HepG2 (cell line): ENCODE data around the gene SWSAP1. TPM values are rescaled to one million over a fixed set of nuclear protein-coding genes. Genes with fewer than 3 reads are reported as not detected.
A peak's percentile ranks its signal among the peaks of the same experiment; 100 is the strongest.

ENCODE experiments used
- ATF6 ChIP-seq: sonication (generic); formaldehyde crosslinking; conservative IDR thresholded peaks from 2 replicates; pipeline ENCODE4 v1.4.0; 2020; ENCODE audit warnings: missing genetic modification reagents
- HDAC6 ChIP-seq: fragments of 200-600 bp; sonication (generic); IDR thresholded peaks from 2 replicates; pipeline ENCODE4 v1.7.0; 2017; ENCODE audit warnings: mild to moderate bottlenecking, antibody characterized with exemption, low read length, low read depth
- HNRNPLL ChIP-seq: fragments of 200-400 bp; formaldehyde crosslinking; IDR thresholded peaks from 2 replicates; pipeline ENCODE4 v1.6.1; 2017; ENCODE audit warnings: mild to moderate bottlenecking, low read depth, low read length; ENCODE audit not compliant: poor library complexity, severe bottlenecking
- KMT2B ChIP-seq: IDR thresholded peaks from 2 replicates; pipeline ENCODE4 v1.6.1; 2016; ENCODE audit warnings: missing genetic modification reagents, missing compliant biosample characterization
- NCOR1 ChIP-seq: fragments of 200-600 bp; sonication (generic); IDR thresholded peaks from 2 replicates; pipeline ENCODE4 v1.7.0; 2017; ENCODE audit warnings: antibody characterized with exemption, low read length, borderline replicate concordance
- NKX3-1 ChIP-seq: sonication (generic); formaldehyde crosslinking; IDR thresholded peaks from 2 replicates; pipeline ENCODE4 v1.5.0; 2020; ENCODE audit warnings: missing genetic modification reagents
- SETDB1 ChIP-seq: sonication (generic); formaldehyde crosslinking; IDR thresholded peaks from 2 replicates; pipeline ENCODE4 v1.5.1; 2020; ENCODE audit warnings: missing genetic modification reagents, mild to moderate bottlenecking, borderline replicate concordance
- SP4 ChIP-seq: sonication (generic); formaldehyde crosslinking; IDR thresholded peaks from 2 replicates; pipeline ENCODE4 v1.8.1; 2023; ENCODE audit warnings: mild to moderate bottlenecking, missing genetic modification reagents
- TBP ChIP-seq: sonication (generic); formaldehyde crosslinking; IDR thresholded peaks from 2 replicates; pipeline ENCODE4 v1.5.0; 2020; ENCODE audit warnings: missing genetic modification reagents
- ZFP41 ChIP-seq: sonication (generic); formaldehyde crosslinking; IDR thresholded peaks from 2 replicates; pipeline ENCODE4 v1.4.0; 2020; ENCODE audit warnings: mild to moderate bottlenecking, missing genetic modification reagents, borderline replicate concordance
- ZNF569 ChIP-seq: sonication (generic); formaldehyde crosslinking; IDR thresholded peaks from 2 replicates; pipeline ENCODE4 v1.5.0; 2020; ENCODE audit warnings: mild to moderate bottlenecking, missing genetic modification reagents, moderate library complexity, borderline replicate concordance
- ZNF607 ChIP-seq: sonication (generic); formaldehyde crosslinking; IDR thresholded peaks from 2 replicates; pipeline ENCODE4 v1.5.1; 2020; ENCODE audit warnings: missing genetic modification reagents, mild to moderate bottlenecking, borderline replicate concordance
- ZNF770 ChIP-seq: sonication (generic); formaldehyde crosslinking; IDR thresholded peaks from 2 replicates; pipeline ENCODE4 v1.5.0; 2020; ENCODE audit warnings: mild to moderate bottlenecking, missing genetic modification reagents
- polyA plus RNA-seq, 8 experiments: library from polyadenylated mRNA; depleted of rRNA in 3 of 8; stranded (reverse) in 7 of 8; unstranded in 1 of 8; fragments of >200 nt; fragmentation: Illumina TruSeq in 4 of 8; extraction: Trizol in 4 of 8; gene quantifications; 2 replicates each; pipeline versions ENCODE4 v1.2.1 to v1.2.3, GENCODE V29; 2011 to 2016; ENCODE audit warnings: low read depth in 4 of 8, missing spikeins in 1 of 8, mixed read lengths in 1 of 8; ENCODE audit not compliant: insufficient read depth in 1 of 8
- total RNA-seq, 5 experiments: library from RNA; depleted of rRNA; stranded (reverse); fragments of >200 nt; fragmentation: Illumina TruSeq; extraction: Trizol; gene quantifications; 2 replicates each; pipeline ENCODE4 v1.2.3, GENCODE V29; 2016; ENCODE audit warnings: low read depth in 1 of 5
- TF ChIP-seq, protein P1 (sequence below), 2 experiments: sonication (generic) in 1 of 2; formaldehyde crosslinking in 1 of 2; IDR thresholded peaks; 2 replicates each; pipeline versions ENCODE4 v1.6.1 to v1.9.0; 2014 to 2022; ENCODE audit warnings: antibody characterized with exemption in 1 of 2, borderline replicate concordance in 1 of 2, inconsistent platforms in 1 of 2, low read depth in 1 of 2, missing genetic modification reagents in 1 of 2
- TF ChIP-seq, protein P2 (sequence below): fragments of 450-650 bp; IDR thresholded peaks from 2 replicates; pipeline ENCODE4 v1.6.1; 2016

SWSAP1 gene
- total and polyA plus RNA-seq, 2 of the 13 experiments (the other 11 are each of a cell fraction or from before 2014, with no cell fraction given): 2.7 to 3.3 TPM

- TF ChIP-seq NCOR1 (no peak; the same call in 1 of the 2 replicates), ZNF770 (CRISPR knock-in tag) (no peak; the same call in 1 of the 2 replicates), HNRNPLL (peak; percentile 96), TBP (CRISPR knock-in tag) (no peak), SETDB1 (CRISPR knock-in tag) (no peak), ZNF569 (CRISPR knock-in tag) (no peak), HDAC6 (no peak), ATF6 (CRISPR knock-in tag) (peak; percentile 38; the same call in 1 of the 2 replicates), NKX3-1 (CRISPR knock-in tag) (no peak), ZFP41 (peak; percentile 73; the same call in 1 of the 2 replicates), SP4 (peak; percentile 97), ZNF607 (0 out of 2 replicates have a peak, but pooled peaks have one; percentile 81), KMT2B (0 out of 2 replicates have a peak, but pooled peaks have one; percentile 64)
- TF ChIP-seq, protein P1, sequence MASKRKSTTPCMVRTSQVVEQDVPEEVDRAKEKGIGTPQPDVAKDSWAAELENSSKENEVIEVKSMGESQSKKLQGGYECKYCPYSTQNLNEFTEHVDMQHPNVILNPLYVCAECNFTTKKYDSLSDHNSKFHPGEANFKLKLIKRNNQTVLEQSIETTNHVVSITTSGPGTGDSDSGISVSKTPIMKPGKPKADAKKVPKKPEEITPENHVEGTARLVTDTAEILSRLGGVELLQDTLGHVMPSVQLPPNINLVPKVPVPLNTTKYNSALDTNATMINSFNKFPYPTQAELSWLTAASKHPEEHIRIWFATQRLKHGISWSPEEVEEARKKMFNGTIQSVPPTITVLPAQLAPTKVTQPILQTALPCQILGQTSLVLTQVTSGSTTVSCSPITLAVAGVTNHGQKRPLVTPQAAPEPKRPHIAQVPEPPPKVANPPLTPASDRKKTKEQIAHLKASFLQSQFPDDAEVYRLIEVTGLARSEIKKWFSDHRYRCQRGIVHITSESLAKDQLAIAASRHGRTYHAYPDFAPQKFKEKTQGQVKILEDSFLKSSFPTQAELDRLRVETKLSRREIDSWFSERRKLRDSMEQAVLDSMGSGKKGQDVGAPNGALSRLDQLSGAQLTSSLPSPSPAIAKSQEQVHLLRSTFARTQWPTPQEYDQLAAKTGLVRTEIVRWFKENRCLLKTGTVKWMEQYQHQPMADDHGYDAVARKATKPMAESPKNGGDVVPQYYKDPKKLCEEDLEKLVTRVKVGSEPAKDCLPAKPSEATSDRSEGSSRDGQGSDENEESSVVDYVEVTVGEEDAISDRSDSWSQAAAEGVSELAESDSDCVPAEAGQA (IDR thresholded peaks at IDR 0.05; ENCODE audit: low read depth): no peak
- TF ChIP-seq, protein P1 (CRISPR knock-in tag; IDR thresholded peaks at IDR 0.05; ENCODE audit: borderline replicate concordance): no peak
- TF ChIP-seq, protein P2, sequence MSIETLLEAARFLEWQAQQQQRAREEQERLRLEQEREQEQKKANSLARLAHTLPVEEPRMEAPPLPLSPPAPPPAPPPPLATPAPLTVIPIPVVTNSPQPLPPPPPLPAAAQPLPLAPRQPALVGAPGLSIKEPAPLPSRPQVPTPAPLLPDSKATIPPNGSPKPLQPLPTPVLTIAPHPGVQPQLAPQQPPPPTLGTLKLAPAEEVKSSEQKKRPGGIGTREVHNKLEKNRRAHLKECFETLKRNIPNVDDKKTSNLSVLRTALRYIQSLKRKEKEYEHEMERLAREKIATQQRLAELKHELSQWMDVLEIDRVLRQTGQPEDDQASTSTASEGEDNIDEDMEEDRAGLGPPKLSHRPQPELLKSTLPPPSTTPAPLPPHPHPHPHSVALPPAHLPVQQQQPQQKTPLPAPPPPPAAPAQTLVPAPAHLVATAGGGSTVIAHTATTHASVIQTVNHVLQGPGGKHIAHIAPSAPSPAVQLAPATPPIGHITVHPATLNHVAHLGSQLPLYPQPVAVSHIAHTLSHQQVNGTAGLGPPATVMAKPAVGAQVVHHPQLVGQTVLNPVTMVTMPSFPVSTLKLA: no peak
Observed at GRCh38 chr19:11380653-11381537, 6.4 kb downstream of the SWSAP1 start (continued).
